Measurements from ENCODE around the gene SAMM50. TPM values are rescaled to one million over a fixed set of nuclear protein-coding genes. Genes with fewer than 3 reads are reported as not detected.

The SAMM50 gene
- total RNA-seq, 2 experiments from 2014 or later: 46.8 to 50.9 TPM

- Mint-ChIP-seq H3K36me3 (ENCODE audit: low read depth) (peaks cover 37% of the 10 kb centered on the region), H3K4me1 (no peaks in the 10 kb centered on the region), H3K27me3 (no peaks in the 10 kb centered on the region), H3K4me3 (no peak overlapping the region), H3K27ac (no peak overlapping the region), H3K9me3 (no peaks in the 10 kb centered on the region)
- ChIA-PET CTCF (no interaction called here), POLR2A (no interaction called here)
- no peak for DNase-seq
These were observed 18.8 kb downstream of the SAMM50 start for GRCh38 chr22:43974028-43974545.

DNA sequence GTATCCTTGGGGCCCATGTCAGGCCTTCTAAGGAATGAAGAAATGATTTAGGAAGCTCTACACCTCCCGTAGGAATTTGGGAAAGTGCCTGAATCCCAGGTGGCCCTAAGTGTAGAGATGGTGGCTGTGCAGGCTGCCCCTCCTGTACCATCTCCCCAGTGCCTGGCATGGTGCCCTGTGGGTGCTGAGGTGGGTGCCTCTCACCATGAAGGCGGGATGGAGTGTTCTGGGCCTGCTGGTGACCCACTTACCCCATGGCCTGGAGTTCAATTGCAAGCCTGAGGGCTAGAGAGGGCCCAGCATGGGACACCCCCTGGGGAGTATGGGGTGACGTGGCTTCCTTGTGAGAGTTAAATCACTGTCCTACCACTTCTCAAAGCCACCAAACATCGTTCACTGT, 19.8 kb downstream of the SAMM50 start:
- Mint-ChIP-seq H3K9me3 (no peaks in the 10 kb centered on the region), H3K27ac (no peak overlapping the region), H3K27me3 (no peaks in the 10 kb centered on the region), H3K4me3 (no peak overlapping the region), H3K4me1 (no peaks in the 10 kb centered on the region), H3K36me3 (ENCODE audit: low read depth) (peaks cover 38% of the 10 kb centered on the region)
- no peak for DNase-seq
- ChIA-PET POLR2A (no interaction called here), CTCF (interaction anchor here (1.3 kb wide), 1 partner anchor 110 kb away, joined by 4 read pairs; no protein-coding TSS in a partner anchor)

GRCh38 chr22:43976861-43977795, 21.9 kb downstream of the SAMM50 start:
- Mint-ChIP-seq H3K27ac (no peak overlapping the region), H3K4me3 (no peak overlapping the region), H3K9me3 (no peaks in the 10 kb centered on the region), H3K4me1 (no peaks in the 10 kb centered on the region), H3K27me3 (no peaks in the 10 kb centered on the region), H3K36me3 (ENCODE audit: low read depth) (peaks cover 46% of the 10 kb centered on the region)
- POLR2A ChIA-PET: interaction anchor here (0.7 kb wide), 1 partner anchor 619 kb away, joined by 3 read pairs; no protein-coding TSS in a partner anchor
- no peak for DNase-seq
- CTCF ChIA-PET: interaction anchor here (0.6 to 1.1 kb wide), 2 partner anchors 12 to 31 kb away, joined by 3 read pairs; no protein-coding TSS in a partner anchor

DNA sequence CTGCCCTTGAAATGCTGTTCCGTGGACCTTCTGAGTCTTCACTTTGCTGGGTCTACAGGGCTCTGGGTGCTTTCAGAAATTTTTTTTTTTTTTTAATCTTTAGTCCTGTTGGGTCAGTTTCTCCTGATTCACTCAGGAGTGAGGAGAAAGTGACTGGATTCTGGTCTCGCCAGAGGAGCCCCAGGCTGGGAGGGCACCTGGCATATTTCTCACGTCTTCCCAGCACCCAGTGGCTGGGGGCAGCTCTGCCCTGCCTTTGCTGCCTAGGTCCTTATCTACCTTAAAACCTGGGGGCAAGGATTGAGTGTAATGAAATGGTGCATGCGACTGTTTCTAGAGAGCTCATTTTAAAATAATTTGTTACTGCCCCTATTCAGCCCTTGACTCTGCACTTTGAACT, 23.3 kb downstream of the SAMM50 start:
- Mint-ChIP-seq H3K36me3 (ENCODE audit: low read depth) (peaks cover 39% of the 10 kb centered on the region), H3K4me3 (no peak overlapping the region)
- CTCF ChIA-PET: interaction anchor here (0.6 kb wide), 1 partner anchor 26 kb away, joined by 6 read pairs; no protein-coding TSS in a partner anchor

GRCh38 chr22:43980579-43980978, 25.3 kb downstream of the SAMM50 start:
- ChIA-PET CTCF (no interaction called here), POLR2A (no interaction called here)
- H3K4me3 Mint-ChIP-seq: no peak overlapping the region
- no peaks in the 10 kb centered on the region for H3K9me3 Mint-ChIP-seq
- no peak for DNase-seq
- no peak overlapping the region for H3K27ac Mint-ChIP-seq
- H3K27me3 Mint-ChIP-seq: no peaks in the 10 kb centered on the region
- H3K4me1 Mint-ChIP-seq: no peaks in the 10 kb centered on the region
- H3K36me3 Mint-ChIP-seq (ENCODE audit: low read depth): peaks cover 38% of the 10 kb centered on the region

More for the DNA sequence above, 23.3 kb downstream of the SAMM50 start:
- Mint-ChIP-seq H3K27me3 (no peaks in the 10 kb centered on the region), H3K9me3 (no peaks in the 10 kb centered on the region), H3K27ac (no peak overlapping the region), H3K4me1 (no peaks in the 10 kb centered on the region)
- no peak for DNase-seq
- POLR2A ChIA-PET: no interaction called here

DNA sequence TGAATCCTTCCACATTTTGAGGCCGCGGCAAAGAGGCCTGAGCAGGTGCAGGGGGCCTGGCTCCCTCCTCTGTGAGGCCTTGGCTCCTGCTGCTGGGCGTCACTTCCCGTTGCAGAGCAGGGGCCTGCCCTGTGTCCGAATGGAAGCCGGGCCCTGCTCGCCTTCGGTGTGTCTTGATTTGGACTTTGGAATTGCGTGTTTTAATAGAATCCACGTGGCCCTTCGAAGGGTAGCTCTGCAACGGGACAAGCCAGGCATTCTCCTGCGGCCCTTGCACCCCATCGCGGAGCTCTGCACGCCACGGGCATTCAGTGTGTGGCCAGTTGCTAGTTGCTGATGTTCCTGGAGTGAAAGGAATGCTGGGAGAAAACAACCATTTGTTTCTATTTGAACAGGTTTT, 25.8 kb downstream of the SAMM50 start:
- ChIA-PET CTCF (no interaction called here), POLR2A (no interaction called here)
- Mint-ChIP-seq H3K4me3 (no peak overlapping the region), H3K36me3 (ENCODE audit: low read depth) (peaks cover 36% of the 10 kb centered on the region), H3K9me3 (no peaks in the 10 kb centered on the region), H3K27me3 (no peaks in the 10 kb centered on the region), H3K4me1 (no peaks in the 10 kb centered on the region), H3K27ac (no peak overlapping the region)
- DNase-seq: no peak

GRCh38 chr22:43983808-43984207, 28.6 kb downstream of the SAMM50 start:
- no peak overlapping the region for H3K4me3 Mint-ChIP-seq
- peaks cover 42% of the 10 kb centered on the region for H3K36me3 Mint-ChIP-seq (ENCODE audit: low read depth)
- H3K9me3 Mint-ChIP-seq: no peaks in the 10 kb centered on the region
- DNase-seq: no peak
- H3K27ac Mint-ChIP-seq: no peak overlapping the region
- ChIA-PET CTCF (interaction anchor here (0.9 to 2.0 kb wide), 2 partner anchors 10 kb away, joined by 4 to 7 read pairs; no protein-coding TSS in a partner anchor), POLR2A (no interaction called here)
- H3K4me1 Mint-ChIP-seq: no peaks in the 10 kb centered on the region
- H3K27me3 Mint-ChIP-seq: no peaks in the 10 kb centered on the region

DNA sequence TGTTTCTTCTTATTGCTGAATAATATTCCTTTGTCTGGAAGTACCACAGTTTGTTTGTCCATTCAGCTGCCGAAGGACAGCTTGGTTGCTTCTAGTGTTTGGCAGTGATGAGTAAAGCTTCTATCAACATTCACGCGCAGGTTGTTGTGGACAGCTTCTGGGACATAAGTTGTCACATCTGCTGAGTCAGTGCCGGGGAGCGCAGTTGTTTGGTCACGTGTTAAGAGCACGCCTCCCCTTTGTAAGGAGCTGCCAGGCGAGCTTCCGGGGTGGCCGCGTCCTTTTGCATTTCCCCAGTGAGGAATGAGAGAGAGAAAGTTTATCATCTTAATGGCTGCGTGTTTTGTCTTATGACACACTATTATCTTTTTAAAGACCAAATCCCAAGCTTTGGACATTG, 30.3 kb downstream of the SAMM50 start:
- ChIA-PET CTCF (no interaction called here), POLR2A (no interaction called here)
- no peaks in the 10 kb centered on the region for H3K27me3 Mint-ChIP-seq
- no peaks in the 10 kb centered on the region for H3K4me1 Mint-ChIP-seq
- no peak overlapping the region for H3K27ac Mint-ChIP-seq
- no peak overlapping the region for H3K4me3 Mint-ChIP-seq
- H3K36me3 Mint-ChIP-seq (ENCODE audit: low read depth): peaks cover 37% of the 10 kb centered on the region
- H3K9me3 Mint-ChIP-seq: no peaks in the 10 kb centered on the region
- no peak for DNase-seq

DNA sequence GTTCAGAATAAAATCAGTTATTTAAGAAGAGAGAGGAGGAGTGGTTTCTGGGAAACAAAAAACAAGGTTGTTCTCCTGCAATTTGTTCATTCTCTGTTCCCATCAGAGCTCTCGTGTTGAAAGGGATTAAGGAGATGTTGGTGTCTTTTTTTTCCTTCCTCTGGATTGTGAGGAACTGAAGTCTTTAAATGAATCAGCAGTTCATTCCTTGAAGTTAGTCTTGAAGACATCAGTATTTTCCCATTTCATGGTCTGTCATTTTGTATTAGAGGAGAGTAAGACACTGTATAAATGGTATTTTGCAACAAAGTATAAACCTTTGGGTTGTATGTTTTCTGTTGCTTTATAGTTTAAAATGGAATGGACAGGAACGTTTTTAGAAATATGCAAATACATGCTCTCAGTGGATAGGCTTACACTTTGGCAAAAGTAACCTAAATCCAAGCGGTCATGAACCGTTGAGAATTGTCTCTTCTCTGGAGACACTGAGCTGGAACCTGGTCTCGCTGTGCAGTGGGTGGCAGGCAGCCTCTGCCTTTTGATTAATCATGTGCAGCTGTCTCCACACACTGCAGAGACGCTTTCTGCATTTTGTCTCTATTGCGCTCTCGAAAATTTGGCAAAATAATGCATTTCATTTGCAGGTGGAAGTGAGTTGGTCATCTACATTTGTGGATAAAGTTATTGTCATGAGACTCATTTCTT, 33.0 kb downstream of the SAMM50 start:
- no peak for DNase-seq
- ChIA-PET CTCF (no interaction called here), POLR2A (no interaction called here)
- Mint-ChIP-seq H3K9me3 (no peaks in the 10 kb centered on the region), H3K27me3 (no peaks in the 10 kb centered on the region), H3K36me3 (ENCODE audit: low read depth) (peaks cover 41% of the 10 kb centered on the region), H3K27ac (no peak overlapping the region), H3K4me1 (peaks cover 3% of the 10 kb centered on the region), H3K4me3 (no peak overlapping the region)

- Mint-ChIP-seq H3K4me1 (peaks cover 5% of the 10 kb centered on the region), H3K9me3 (no peaks in the 10 kb centered on the region), H3K27me3 (no peaks in the 10 kb centered on the region), H3K36me3 (ENCODE audit: low read depth) (peaks cover 42% of the 10 kb centered on the region), H3K4me3 (no peak overlapping the region), H3K27ac (no peak overlapping the region)
- DNase-seq: no peak
- POLR2A ChIA-PET: no interaction called here
- CTCF ChIA-PET: no interaction called here
These were observed 33.7 kb downstream of the SAMM50 start for GRCh38 chr22:43988960-43989359.

GRCh38 chr22:43990044-43990443, 34.8 kb downstream of the SAMM50 start:
- CTCF ChIA-PET: no interaction called here
- H3K27me3 Mint-ChIP-seq: no peaks in the 10 kb centered on the region
- H3K27ac Mint-ChIP-seq: no peak overlapping the region
- H3K4me3 Mint-ChIP-seq: no peak overlapping the region
- H3K36me3 Mint-ChIP-seq (ENCODE audit: low read depth): peaks cover 51% of the 10 kb centered on the region
- POLR2A ChIA-PET: no interaction called here
- H3K9me3 Mint-ChIP-seq: no peaks in the 10 kb centered on the region
- no peak for DNase-seq
- peaks cover 12% of the 10 kb centered on the region for H3K4me1 Mint-ChIP-seq

GRCh38 chr22:43991316-43992020, 36.2 kb downstream of the SAMM50 start:
- H3K4me3 Mint-ChIP-seq: no peak overlapping the region

More at GRCh38 chr22:43991316-43992020, 36.2 kb downstream of the SAMM50 start:
- H3K27ac Mint-ChIP-seq: no peak overlapping the region
- ChIA-PET CTCF (interaction anchor here (2.5 to 2.9 kb wide), 2 partner anchors 93 to 635 kb away, joined by 16 to 32 read pairs; no protein-coding TSS in a partner anchor), POLR2A (interaction anchor here (0.6 kb wide), 1 partner anchor 500 kb away, joined by 3 read pairs; no protein-coding TSS in a partner anchor)
- peaks cover 26% of the 10 kb centered on the region for H3K4me1 Mint-ChIP-seq
- peaks cover 54% of the 10 kb centered on the region for H3K36me3 Mint-ChIP-seq (ENCODE audit: low read depth)
- no peak for DNase-seq
- H3K27me3 Mint-ChIP-seq: no peaks in the 10 kb centered on the region
- no peaks in the 10 kb centered on the region for H3K9me3 Mint-ChIP-seq
